HEK293 (cell line): ENCODE measurements around the gene POLR3A.

Experiments used
- BCL11B ChIP-seq: fragments of 450-650 bp; formaldehyde crosslinking; IDR thresholded peaks from 2 replicates; pipeline ENCODE4 v1.5.1; 2016; ENCODE audit warnings: low read depth, missing biosample characterization, missing genetic modification characterization
- GLI2 ChIP-seq: fragments of 450-650 bp; formaldehyde crosslinking; IDR thresholded peaks from 2 replicates; pipeline ENCODE4; 2017; ENCODE audit warnings: missing biosample characterization, missing genetic modification characterization, low read depth, borderline replicate concordance
- HOXA7 ChIP-seq: sonication (generic); formaldehyde crosslinking; IDR thresholded peaks from 2 replicates; pipeline ENCODE4 v1.8.1; 2022; ENCODE audit warnings: missing genetic modification reagents, borderline replicate concordance
- IKZF3 ChIP-seq: fragments of 450-650 bp; IDR thresholded peaks from 2 replicates; pipeline ENCODE4 v1.5.0; 2018; ENCODE audit warnings: missing biosample characterization, mild to moderate bottlenecking, missing genetic modification characterization, moderate library complexity
- PATZ1 ChIP-seq: fragments of 450-650 bp; formaldehyde crosslinking; IDR thresholded peaks from 2 replicates; pipeline ENCODE4 v1.5.1; 2016; ENCODE audit warnings: missing biosample characterization, missing genetic modification characterization
- REPIN1 ChIP-seq: fragments of 450-650 bp; formaldehyde crosslinking; IDR thresholded peaks from 2 replicates; pipeline ENCODE4 v1.5.1; 2017; ENCODE audit warnings: missing biosample characterization, missing genetic modification characterization, low read depth
- SALL2 ChIP-seq: fragments of 450-650 bp; formaldehyde crosslinking; IDR thresholded peaks from 2 replicates; pipeline ENCODE4 v1.5.0; 2017; ENCODE audit warnings: missing biosample characterization, mild to moderate bottlenecking, missing genetic modification characterization, borderline replicate concordance
- ZBTB44 ChIP-seq: fragments of 450-650 bp; IDR thresholded peaks from 2 replicates; pipeline ENCODE4 v1.5.1; 2018; ENCODE audit warnings: missing biosample characterization, mild to moderate bottlenecking, missing genetic modification characterization
- ZFP69B ChIP-seq: fragments of 450-650 bp; formaldehyde crosslinking; IDR thresholded peaks from 2 replicates; pipeline ENCODE4 v1.5.1; 2016; ENCODE audit warnings: missing biosample characterization, missing genetic modification characterization
- ZIC2 ChIP-seq: fragments of 450-650 bp; formaldehyde crosslinking; IDR thresholded peaks from 2 replicates; pipeline ENCODE4 v1.5.1; 2016; ENCODE audit warnings: missing biosample characterization, missing genetic modification characterization
- ZNF138 ChIP-seq: fragments of 450-650 bp; formaldehyde crosslinking; IDR thresholded peaks from 2 replicates; pipeline ENCODE4 v1.5.1; 2016; ENCODE audit warnings: missing biosample characterization, missing genetic modification characterization, borderline replicate concordance
- ZNF174 ChIP-seq: fragments of 450-650 bp; formaldehyde crosslinking; IDR thresholded peaks from 2 replicates; pipeline ENCODE4 v1.5.0; 2017; ENCODE audit warnings: missing biosample characterization, mild to moderate bottlenecking, missing genetic modification characterization
- ZNF184 ChIP-seq: fragments of 450-650 bp; IDR thresholded peaks from 2 replicates; pipeline ENCODE4 v1.5.1; 2018; ENCODE audit warnings: missing biosample characterization, mild to moderate bottlenecking, missing genetic modification characterization
- ZNF19 ChIP-seq: fragments of 450-650 bp; formaldehyde crosslinking; IDR thresholded peaks from 2 replicates; pipeline ENCODE4; 2016; ENCODE audit warnings: missing biosample characterization, missing genetic modification characterization, low read depth
- ZNF248 ChIP-seq: fragments of 450-650 bp; formaldehyde crosslinking; IDR thresholded peaks from 2 replicates; pipeline ENCODE4 v1.5.1; 2017; ENCODE audit warnings: missing biosample characterization, missing genetic modification characterization
- ZNF350 ChIP-seq: fragments of 450-650 bp; formaldehyde crosslinking; IDR thresholded peaks from 2 replicates; pipeline ENCODE4 v1.5.0; 2017; ENCODE audit warnings: missing biosample characterization, mild to moderate bottlenecking, missing genetic modification characterization
- ZNF37A ChIP-seq: fragments of 450-650 bp; IDR thresholded peaks from 2 replicates; pipeline ENCODE4 v1.5.1; 2018; ENCODE audit warnings: missing biosample characterization, missing genetic modification characterization
- ZNF423 ChIP-seq: fragments of 450-650 bp; formaldehyde crosslinking; IDR thresholded peaks from 2 replicates; pipeline ENCODE4 v1.5.1; 2016; ENCODE audit warnings: missing biosample characterization, missing genetic modification characterization
- ZNF513 ChIP-seq: fragments of 450-650 bp; IDR thresholded peaks from 2 replicates; pipeline ENCODE4 v1.5.1; 2018; ENCODE audit warnings: missing biosample characterization, missing genetic modification characterization
- ZNF580 ChIP-seq: fragments of 450-650 bp; formaldehyde crosslinking; IDR thresholded peaks from 2 replicates; pipeline ENCODE4 v1.5.1; 2016; ENCODE audit warnings: missing biosample characterization, missing genetic modification characterization
- ZNF623 ChIP-seq: fragments of 450-650 bp; formaldehyde crosslinking; IDR thresholded peaks from 2 replicates; pipeline ENCODE4 v1.5.1; 2016; ENCODE audit warnings: missing biosample characterization, missing genetic modification characterization
- ZNF629 ChIP-seq: fragments of 450-650 bp; formaldehyde crosslinking; IDR thresholded peaks from 2 replicates; pipeline ENCODE4 v1.5.1; 2017; ENCODE audit warnings: missing biosample characterization, missing genetic modification characterization
- ZNF664 ChIP-seq: fragments of 450-650 bp; formaldehyde crosslinking; IDR thresholded peaks from 2 replicates; pipeline ENCODE4 v1.5.1; 2016; ENCODE audit warnings: missing biosample characterization, missing genetic modification characterization
- ZNF701 ChIP-seq: fragments of 450-650 bp; formaldehyde crosslinking; IDR thresholded peaks from 2 replicates; pipeline ENCODE4 v1.5.1; 2016; ENCODE audit warnings: missing biosample characterization, missing genetic modification characterization
- ZNF792 ChIP-seq: fragments of 450-650 bp; formaldehyde crosslinking; IDR thresholded peaks from 2 replicates; pipeline ENCODE4 v1.5.1; 2016; ENCODE audit warnings: missing biosample characterization, missing genetic modification characterization
- ZSCAN5A ChIP-seq: fragments of 450-650 bp; formaldehyde crosslinking; IDR thresholded peaks from 2 replicates; pipeline ENCODE4 v1.5.1; 2016; ENCODE audit warnings: missing biosample characterization, missing genetic modification characterization
- TF ChIP-seq, protein P1 (sequence below): fragments of 450-650 bp; formaldehyde crosslinking; conservative IDR thresholded peaks from 2 replicates; pipeline ENCODE4 v1.5.1; 2016; ENCODE audit warnings: low read depth, missing biosample characterization, missing genetic modification characterization
- TF ChIP-seq, protein P2 (sequence below): fragments of 450-650 bp; formaldehyde crosslinking; IDR thresholded peaks from 2 replicates; pipeline ENCODE4; 2016; ENCODE audit warnings: missing biosample characterization, missing genetic modification characterization

POLR3A gene

GRCh38 chr10:78047314-78047891, 18.1 kb upstream of the POLR3A start (continued):
- TF ChIP-seq ZBTB44 (tag by site-specific recombination) (no peak), ZNF248 (tag by site-specific recombination) (no peak), ZFP69B (no peak), ZNF513 (tag by site-specific recombination) (no peak), IKZF3 (tag by site-specific recombination) (peak; percentile 88), HOXA7 (CRISPR knock-in tag) (no peak), ZNF580 (tag by site-specific recombination) (no peak), ZNF629 (tag by site-specific recombination) (no peak), ZNF792 (no peak), PATZ1 (tag by site-specific recombination) (no peak), ZNF19 (tag by site-specific recombination) (no peak), ZNF423 (tag by site-specific recombination) (no peak), ZSCAN5A (tag by site-specific recombination) (no peak), ZNF184 (tag by site-specific recombination) (no peak), ZIC2 (no peak), ZNF138 (tag by site-specific recombination) (no peak), ZNF37A (no peak), ZNF623 (tag by site-specific recombination) (no peak), ZNF350 (no peak), BCL11B (tag by site-specific recombination) (no peak), GLI2 (tag by site-specific recombination) (no peak), ZNF701 (tag by site-specific recombination) (no peak), SALL2 (tag by site-specific recombination) (no peak), ZNF664 (no peak), REPIN1 (tag by site-specific recombination) (no peak), ZNF174 (tag by site-specific recombination) (no peak)
- TF ChIP-seq, protein P1, sequence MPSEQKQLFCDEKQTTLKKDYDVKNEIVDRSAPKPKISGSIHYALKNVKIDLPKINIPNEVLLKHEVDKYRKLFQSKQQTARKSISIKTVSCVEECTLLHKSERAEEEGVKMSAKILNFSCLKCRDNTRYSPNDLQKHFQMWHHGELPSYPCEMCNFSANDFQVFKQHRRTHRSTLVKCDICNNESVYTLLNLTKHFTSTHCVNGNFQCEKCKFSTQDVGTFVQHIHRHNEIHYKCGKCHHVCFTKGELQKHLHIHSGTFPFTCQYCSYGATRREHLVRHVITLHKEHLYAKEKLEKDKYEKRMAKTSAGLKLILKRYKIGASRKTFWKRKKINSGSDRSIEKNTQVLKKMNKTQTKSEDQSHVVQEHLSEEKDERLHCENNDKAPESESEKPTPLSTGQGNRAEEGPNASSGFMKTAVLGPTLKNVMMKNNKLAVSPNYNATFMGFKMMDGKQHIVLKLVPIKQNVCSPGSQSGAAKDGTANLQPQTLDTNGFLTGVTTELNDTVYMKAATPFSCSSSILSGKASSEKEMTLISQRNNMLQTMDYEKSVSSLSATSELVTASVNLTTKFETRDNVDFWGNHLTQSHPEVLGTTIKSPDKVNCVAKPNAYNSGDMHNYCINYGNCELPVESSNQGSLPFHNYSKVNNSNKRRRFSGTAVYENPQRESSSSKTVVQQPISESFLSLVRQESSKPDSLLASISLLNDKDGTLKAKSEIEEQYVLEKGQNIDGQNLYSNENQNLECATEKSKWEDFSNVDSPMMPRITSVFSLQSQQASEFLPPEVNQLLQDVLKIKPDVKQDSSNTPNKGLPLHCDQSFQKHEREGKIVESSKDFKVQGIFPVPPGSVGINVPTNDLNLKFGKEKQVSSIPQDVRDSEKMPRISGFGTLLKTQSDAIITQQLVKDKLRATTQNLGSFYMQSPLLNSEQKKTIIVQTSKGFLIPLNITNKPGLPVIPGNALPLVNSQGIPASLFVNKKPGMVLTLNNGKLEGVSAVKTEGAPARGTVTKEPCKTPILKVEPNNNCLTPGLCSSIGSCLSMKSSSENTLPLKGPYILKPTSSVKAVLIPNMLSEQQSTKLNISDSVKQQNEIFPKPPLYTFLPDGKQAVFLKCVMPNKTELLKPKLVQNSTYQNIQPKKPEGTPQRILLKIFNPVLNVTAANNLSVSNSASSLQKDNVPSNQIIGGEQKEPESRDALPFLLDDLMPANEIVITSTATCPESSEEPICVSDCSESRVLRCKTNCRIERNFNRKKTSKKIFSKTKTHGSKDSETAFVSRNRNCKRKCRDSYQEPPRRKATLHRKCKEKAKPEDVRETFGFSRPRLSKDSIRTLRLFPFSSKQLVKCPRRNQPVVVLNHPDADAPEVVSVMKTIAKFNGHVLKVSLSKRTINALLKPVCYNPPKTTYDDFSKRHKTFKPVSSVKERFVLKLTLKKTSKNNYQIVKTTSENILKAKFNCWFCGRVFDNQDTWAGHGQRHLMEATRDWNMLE (tag by site-specific recombination) = no peak
- TF ChIP-seq, protein P2, sequence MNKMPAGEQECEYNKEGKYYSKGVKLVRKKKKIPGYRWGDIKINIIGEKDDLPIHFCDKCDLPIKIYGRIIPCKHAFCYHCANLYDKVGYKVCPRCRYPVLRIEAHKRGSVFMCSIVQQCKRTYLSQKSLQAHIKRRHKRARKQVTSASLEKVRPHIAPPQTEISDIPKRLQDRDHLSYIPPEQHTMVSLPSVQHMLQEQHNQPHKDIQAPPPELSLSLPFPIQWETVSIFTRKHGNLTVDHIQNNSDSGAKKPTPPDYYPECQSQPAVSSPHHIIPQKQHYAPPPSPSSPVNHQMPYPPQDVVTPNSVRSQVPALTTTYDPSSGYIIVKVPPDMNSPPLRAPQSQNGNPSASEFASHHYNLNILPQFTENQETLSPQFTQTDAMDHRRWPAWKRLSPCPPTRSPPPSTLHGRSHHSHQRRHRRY = no peak
